Erythroblast (primary cell): Measurements from ENCODE around the gene MLST8.

Source experiments
- DNase-seq, 2 experiments: peaks; one replicate each; lab custom pipeline; 2025; lab: John Stamatoyannopoulos, UW
- GATA1 ChIP-seq: IDR thresholded peaks from 2 replicates; pipeline ENCODE4 v1.6.1; 2011; ENCODE audit warnings: low read depth, mild to moderate bottlenecking, control low read depth, low read length, moderate library complexity
- POLR2A ChIP-seq: IDR thresholded peaks from 2 replicates; pipeline ENCODE4 v1.6.1; 2011; ENCODE audit warnings: mild to moderate bottlenecking, low read length

Gene MLST8, protein sequence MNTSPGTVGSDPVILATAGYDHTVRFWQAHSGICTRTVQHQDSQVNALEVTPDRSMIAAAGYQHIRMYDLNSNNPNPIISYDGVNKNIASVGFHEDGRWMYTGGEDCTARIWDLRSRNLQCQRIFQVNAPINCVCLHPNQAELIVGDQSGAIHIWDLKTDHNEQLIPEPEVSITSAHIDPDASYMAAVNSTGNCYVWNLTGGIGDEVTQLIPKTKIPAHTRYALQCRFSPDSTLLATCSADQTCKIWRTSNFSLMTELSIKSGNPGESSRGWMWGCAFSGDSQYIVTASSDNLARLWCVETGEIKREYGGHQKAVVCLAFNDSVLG

DNA sequence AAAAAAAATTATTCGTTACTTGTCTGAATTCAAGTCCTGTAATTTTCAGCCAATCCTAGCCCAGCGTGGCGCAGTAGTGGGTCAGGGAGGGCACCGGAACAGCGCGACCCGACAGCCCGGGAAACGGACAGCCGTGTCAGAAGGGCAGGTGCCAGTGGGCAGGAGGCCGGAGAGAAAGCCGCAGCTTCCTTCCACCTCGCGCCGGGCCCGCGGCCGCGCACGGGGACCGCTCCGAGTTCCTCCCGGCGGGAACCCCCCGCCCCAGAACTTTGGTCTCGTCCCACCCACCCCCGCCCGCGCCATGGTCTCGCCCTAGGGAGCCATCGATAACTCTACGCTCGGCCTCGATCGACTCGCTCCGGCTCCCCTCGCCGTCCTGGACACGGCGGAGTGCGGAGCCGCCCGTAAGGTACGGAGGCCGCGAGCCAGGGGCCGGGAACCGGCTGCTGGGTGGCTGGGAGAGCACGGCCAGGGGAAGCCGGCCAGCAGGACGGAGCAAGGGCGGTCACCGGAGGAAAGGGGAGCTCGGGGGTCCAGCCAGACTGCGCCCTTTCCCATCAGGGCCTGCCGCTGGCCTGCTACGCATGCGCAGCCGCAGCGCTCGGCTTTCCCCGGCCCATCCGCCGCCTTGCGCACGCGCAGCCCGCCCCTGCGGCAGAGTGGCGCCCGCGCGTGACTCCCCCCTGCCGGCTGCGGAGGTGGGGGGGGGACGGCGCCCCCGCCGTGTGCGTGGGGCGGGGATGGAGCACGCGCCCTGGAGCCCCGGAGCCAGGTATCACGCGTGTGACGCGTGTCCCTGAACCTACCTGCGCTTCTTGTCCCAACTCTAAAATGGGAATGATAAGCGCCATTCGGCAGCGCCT lies at the start of gene MLST8:
Gene MLST8 (plus strand): TSS at position 351 of the 863 bp plus-strand sequence. CDS start 632 bp downstream, outside the sequence.
- DNase-seq, result peak; percentile 94 to 97
- peak; percentile 87 for TF ChIP-seq POLR2A
- no peak for TF ChIP-seq GATA1

DNA sequence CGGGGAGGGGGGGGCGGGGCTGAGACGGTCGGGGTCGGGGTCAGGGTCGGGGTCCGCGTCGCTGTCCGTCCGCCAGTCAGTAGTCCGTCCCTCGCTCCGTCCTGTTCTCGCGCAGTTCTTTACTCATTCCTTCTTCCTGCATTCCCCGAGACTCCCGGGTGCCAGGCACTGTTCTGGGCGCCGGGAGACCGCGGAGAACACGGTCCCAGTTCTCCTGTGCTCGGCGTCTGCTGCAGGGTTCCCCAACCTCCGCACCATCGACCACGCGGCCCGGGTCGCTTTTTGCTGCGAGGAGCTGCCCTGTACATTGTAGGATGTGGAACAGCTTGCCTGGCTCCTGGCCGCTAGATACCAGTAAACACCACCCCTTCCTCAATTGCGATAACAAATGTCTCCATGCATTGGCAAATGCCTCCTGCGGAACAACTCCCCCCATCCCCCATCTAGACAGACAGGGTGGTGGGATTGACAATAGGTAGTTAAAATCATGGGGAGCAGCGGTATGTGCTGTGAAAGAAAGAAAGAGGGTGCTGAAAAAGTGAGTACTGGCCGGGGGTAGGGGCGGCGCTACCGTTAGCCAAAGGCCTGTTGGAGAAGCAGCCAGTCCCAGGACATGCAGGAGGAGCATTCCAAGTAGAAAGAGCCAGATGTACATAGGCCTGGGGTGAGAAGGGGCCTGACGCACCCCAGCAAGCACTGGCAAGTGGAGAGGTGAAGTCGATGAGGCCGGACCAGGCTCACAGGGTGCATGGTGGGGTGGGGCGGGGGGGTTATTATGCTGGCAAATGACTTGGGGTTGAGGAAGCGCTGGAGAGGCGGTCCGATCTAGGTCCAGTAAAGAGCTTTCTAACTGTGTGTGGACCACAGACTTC lies 49.0 kb upstream of the MLST8 start:
- DNase-seq, result peak; percentile 63 to 66
- no peak for TF ChIP-seq GATA1
- no peak for TF ChIP-seq POLR2A

DNA sequence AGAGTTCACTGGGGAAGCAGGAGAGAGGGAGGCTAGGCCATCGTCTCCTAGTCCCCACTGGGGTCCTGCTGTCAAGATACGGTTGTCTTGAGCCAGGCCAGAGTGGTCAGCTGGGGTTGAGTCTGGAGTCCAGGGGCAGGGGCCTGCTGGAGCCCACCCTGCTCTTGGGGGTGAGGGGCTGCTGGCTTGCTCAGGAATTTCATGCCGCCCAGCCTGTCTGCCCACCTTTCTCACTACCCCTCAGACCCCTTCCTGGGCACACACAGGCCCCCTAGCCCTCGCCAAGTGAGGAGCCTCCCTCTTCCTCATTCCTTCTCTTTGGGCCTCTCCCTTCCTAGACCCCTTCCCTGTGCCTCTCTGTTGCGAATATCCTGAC lies 48.4 kb upstream of the MLST8 start:
- no peak for TF ChIP-seq GATA1
- DNase-seq, result no peak

DNA sequence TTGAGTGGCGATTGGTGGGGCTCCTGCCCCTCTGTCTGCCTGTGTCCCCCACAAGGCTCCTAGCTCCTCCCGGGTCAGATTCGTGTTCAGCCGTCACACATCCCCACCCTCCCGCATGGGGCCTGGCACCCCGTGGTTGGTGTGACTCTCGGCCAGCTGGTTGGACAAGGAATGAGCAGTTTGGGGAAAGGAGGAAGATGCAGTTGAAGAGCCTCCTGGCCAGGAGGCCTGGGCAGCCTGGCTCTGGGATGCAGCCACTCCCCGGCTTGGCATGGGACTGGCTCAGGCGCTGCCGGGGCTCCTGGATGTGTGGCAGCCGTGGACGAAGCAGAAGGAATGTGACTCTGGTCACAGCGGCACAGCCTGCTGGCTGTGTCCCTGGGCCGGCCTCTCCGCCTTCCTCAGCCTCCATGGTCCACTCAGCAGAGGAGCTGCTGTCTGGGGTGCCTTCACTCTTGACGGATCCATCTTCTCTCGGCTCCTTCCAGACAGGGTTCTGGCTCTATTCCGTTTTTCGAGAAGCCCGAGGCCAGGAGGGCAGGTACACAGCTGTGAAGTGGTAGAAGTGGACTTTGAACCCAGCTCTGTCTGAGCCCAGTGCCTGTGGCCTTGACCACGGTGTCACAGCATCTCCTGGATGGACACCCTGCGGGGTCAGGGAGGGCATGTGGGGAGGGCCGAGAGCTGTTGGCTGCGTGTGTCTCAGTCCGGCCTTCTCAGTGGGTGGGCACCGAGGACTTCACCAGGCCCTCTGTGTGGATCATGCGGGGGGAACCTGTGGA lies 47.6 kb upstream of the MLST8 start:
- DNase-seq, result no peak
- no peak for TF ChIP-seq POLR2A

DNA sequence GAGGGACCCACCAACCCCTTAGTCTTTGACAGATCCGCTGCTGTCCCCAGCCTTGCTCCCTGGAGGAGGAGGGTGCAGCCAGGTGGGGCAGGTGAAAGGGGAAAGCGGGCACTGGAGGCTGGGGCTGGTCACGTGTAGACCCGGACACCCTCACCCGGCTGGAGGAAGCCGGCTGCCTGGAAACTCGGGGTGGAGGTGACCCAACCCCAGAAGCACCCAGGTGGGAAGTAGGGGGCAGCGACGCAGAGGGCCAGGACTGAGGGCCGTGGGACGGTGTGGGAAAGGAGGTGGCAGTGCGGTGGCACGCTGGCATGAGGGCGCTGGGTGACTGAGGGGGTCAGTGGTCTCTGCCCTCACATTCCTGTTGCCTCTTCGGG lies 47.0 kb upstream of the MLST8 start:
- no peak for DNase-seq
- TF ChIP-seq GATA1, result no peak
- no peak for TF ChIP-seq POLR2A

DNA sequence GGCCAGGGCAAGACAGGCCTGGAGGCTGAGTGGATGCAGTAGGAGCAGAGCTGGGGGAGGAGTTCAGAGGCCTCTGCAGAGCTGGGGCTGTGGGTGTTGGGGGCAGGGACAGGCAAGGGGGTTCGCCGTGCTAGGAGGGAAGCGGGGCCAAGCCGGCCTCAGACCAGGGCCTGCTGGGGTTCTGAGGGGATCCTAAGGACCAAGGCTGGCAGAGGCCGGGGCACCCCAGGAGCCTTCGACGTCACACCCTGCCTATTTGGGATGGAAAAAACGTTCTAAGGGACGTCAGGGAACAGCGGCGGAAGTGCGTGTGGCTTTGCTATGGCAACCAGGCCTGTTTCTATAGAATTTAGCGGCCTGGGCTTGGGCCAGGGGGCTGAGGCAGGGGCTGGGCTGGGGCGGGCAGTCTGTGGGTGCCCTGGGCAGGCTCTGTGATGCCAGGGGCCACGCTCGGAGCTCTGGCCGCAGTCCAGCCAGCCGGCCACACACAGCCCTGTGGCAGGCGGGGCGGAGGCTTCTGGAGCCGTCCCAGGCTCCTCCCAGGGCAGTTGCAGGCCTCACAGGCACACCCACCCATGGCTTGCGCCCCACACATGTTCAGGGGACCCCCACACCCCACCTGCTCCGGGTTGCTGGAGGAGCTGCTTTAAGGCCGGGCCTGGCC lies 45.9 kb upstream of the MLST8 start:
- DNase-seq, result peak in 1 of 2 experiments; percentile 34
- no peak for TF ChIP-seq GATA1
- TF ChIP-seq POLR2A, result no peak

DNA sequence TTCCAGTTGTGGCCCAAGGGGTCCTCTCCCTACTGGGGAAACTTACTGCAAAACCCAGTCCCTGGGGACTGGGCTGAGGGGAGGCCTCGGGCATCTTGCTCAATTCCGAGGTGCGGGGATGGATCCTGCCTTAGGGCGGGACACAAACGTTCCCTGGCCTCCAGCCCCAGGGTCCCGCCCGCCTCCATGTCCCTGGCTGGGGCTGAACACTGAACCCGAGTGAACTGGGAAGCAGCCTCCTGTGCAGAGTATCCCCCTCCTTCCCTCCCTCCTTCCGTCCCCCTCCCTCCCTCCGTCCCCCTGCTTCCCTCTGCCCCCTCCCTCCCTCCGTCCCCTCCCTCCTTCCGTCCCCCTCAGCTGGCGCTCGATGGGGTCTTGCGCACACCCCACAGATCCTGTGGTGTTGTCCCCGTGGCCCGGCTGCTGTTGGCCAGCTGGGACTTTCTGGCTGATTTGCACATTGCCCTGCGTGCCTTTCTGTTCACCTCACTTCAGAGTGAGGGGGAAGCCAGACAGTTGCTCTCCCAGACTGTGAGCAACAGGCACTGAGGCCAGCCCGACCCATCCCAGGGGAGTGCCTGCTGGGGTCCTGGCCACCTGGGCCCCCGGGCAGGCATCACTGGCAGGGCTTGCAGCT lies 44.2 kb upstream of the MLST8 start:
- TF ChIP-seq POLR2A (no peak), GATA1 (no peak)
- DNase-seq, result no peak

DNA sequence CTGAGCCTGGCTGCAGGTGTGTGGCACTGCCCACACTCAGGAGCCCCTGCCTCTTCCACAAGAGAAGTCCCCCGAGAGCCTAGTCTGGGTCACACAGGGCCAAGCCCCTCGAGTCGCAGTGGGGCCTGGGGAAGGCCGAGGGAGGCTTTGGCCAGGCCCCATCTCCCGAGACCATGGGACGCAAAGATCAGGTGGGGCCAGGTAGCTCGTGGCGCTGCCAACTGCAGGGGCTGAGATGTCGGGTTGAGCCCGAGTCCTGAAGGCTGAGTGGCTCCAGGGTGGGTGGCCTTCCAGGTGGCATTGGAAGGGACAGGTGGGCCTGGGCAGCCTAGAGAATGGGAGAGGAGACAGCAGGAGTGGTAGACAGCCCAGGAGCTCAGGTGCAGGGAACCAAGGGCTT lies 43.3 kb upstream of the MLST8 start:
- TF ChIP-seq POLR2A, result no peak
- TF ChIP-seq GATA1, result no peak
- no peak for DNase-seq

DNA sequence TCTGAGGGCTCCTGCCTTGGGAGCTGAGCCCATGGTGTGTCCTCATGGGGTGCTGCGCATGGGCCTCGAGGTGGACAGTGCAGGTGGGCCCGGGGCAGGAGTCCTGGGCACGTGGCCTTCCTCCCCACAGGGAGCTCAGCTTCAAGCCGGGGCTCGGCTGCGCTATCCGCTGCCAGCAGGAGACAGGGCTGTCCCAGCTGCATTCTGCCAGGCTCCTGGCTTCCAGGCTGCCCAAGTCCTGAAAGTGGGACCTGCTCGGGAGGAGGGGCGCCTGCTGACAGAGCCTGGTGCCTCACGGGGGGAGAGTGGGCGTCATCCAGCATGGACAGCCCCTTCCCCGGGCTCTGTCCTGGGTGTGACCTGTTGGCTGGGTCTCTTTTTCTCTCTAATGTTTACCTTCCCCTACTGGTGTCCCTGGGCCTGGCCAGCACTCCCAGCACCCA lies 42.6 kb upstream of the MLST8 start:
- TF ChIP-seq GATA1 (no peak), POLR2A (no peak)
- DNase-seq, result no peak

DNA sequence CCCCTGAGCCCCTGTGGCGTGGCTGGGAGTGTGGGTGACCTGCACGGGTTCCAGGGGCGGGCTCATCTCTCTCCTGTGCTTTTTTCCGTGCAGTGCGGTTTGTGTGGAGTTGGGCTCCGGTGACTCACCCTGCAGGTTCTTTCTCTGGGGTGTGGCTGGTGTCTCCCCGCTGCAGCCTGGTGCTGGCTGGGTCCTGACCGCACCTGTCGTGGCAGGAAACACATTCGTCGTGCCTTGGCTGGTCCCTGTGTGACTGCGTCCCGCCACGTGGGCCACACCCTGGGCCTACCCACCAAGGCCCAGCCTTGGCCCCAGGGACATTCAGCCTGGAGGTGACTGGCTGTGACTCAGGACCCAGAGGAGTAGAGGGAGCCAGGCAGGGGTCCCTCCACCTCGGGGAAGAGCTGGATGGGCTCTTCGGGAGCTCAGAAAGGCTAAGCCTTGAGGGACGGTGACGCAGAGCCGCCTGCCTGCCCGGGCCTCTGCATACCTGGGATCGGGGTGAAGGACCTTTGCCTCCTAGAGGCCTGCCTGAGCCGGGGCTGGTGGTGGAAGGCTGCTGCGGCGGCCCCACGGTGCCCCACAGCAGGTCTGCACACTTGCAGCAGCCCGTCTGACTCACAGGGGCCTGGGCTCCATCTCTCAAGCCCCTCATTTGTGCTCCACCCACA lies 41.9 kb upstream of the MLST8 start:
- TF ChIP-seq POLR2A (no peak), GATA1 (no peak)
- DNase-seq, result no peak

DNA sequence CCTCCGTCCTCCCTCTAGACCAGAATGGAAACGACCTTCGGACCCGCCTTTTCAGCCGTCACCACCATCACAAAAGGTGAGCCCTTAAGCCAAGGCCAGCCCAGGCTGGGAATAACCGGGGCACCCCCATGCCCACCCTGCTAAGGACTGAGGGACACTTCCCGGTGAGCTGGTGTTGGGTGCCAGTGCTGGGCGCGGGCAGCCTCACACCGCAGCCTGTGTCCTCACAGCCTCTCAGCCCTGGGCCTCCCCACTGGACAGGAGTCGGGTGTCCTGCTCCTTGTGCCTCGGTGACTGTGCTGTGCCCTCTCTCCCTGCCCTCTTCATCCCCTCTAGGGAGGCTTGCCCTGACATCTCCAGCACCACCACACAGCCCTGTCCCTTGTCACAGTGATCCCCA lies 39.4 kb upstream of the MLST8 start:
- DNase-seq, result no peak
- no peak for TF ChIP-seq GATA1
- no peak for TF ChIP-seq POLR2A
